ENCODE measurements around the gene GCH1.

- TF ChIP-seq CTCF (IDR thresholded peaks at IDR 0.05) (peak; percentile 54), POLR2A (IDR thresholded peaks at IDR 0.05; ENCODE audit: low read length) (peak; percentile 95), EP300 (IDR thresholded peaks at IDR 0.05) (no peak)
Observed at GRCh38 chr14:54902521-54903420, at the start of gene GCH1.

Data from A549 (cell line).